ENCODE measurements around the gene MMP24OS.

- TF ChIP-seq CTCF (IDR thresholded peaks at IDR 0.05) (no peak), EZH2 (IDR thresholded peaks at IDR 0.05; ENCODE audit: borderline replicate concordance, insufficient read depth, low read depth, low read length, poor library complexity, severe bottlenecking) (no peak)
Measured at GRCh38 chr20:35326021-35326739, 48.3 kb upstream of the MMP24OS start.

Measured in B cell (primary cell).